ENCODE measurements around the gene ZNF319. TPM values are rescaled to one million over a fixed set of nuclear protein-coding genes. Genes with fewer than 3 reads are reported as not detected.

ZNF319 gene
- total RNA-seq, 4 donors from 2014 or later, result 12.1 to 24.0 (median 18.7) TPM

GRCh38 chr16:57991551-57992059 is 8.9 kb downstream of the ZNF319 start:
- Histone ChIP-seq H3K27ac (peak overlapping the region; percentile 78 to 91 (median 90)), H3K27me3 (no peaks in the 10 kb centered on the region), H3K9me3 (no peaks in the 10 kb centered on the region), H3K4me3 (replicated peaks in 1 of 3) (no peak overlapping the region), H3K36me3 (no peaks in the 10 kb centered on the region), H3K4me1 (peaks cover 60 to 72% of the 10 kb centered on the region in 2 donors)
- DNase-seq, result no peak
- 84 to 91% methylated on average over 9 to 11 of the region's 11 CpGs for WGBS, 2 donors
- no peak for TF ChIP-seq POLR2A (IDR thresholded peaks at IDR 0.05)
- no peak for TF ChIP-seq CTCF (IDR thresholded peaks at IDR 0.05)
- intact Hi-C loops (cut with DNase I), result loop anchor here (10.0 kb wide), 1 partner anchor 187 kb away; the partner anchor contains the start of gene KIFC3

- H3K4me3 ChIP-seq (replicated peaks in 1 of 3), result no peak overlapping the region
- WGBS, 2 donors, result 13 to 25% methylated on average over 1 of the region's 1 CpG
- peaks cover 39 to 66% of the 10 kb centered on the region in 2 donors for H3K4me1 ChIP-seq
- no peaks in the 10 kb centered on the region for H3K9me3 ChIP-seq
- DNase-seq, result peak; percentile 97
- no peaks in the 10 kb centered on the region for H3K27me3 ChIP-seq
- TF ChIP-seq POLR2A (IDR thresholded peaks at IDR 0.05), result peak in 1 of 2 donors; percentile 22
- no peak for TF ChIP-seq CTCF (IDR thresholded peaks at IDR 0.05)
- peak overlapping the region; percentile 63 to 80 (median 64) for H3K27ac ChIP-seq
- H3K36me3 ChIP-seq, result no peaks in the 10 kb centered on the region
- intact Hi-C loops (cut with DNase I), result no loop called here
Measured at GRCh38 chr16:57988929-57989328, 11.5 kb downstream of the ZNF319 start.

GRCh38 chr16:57987441-57988177 is 12.9 kb downstream of the ZNF319 start:
- WGBS, 2 donors, result 95 to 100% methylated on average over 4 to 8 of the region's 8 CpGs
- Histone ChIP-seq H3K4me1 (peaks cover 26 to 56% of the 10 kb centered on the region in 2 donors), H3K27me3 (no peaks in the 10 kb centered on the region), H3K4me3 (replicated peaks in 1 of 3) (no peak overlapping the region), H3K36me3 (no peaks in the 10 kb centered on the region), H3K9me3 (no peaks in the 10 kb centered on the region), H3K27ac (peak overlapping the region; percentile 25 to 80 (median 64))
- no peak for TF ChIP-seq POLR2A (IDR thresholded peaks at IDR 0.05)
- TF ChIP-seq CTCF (IDR thresholded peaks at IDR 0.05), result no peak
- no peak for DNase-seq
- intact Hi-C loops (cut with DNase I), result no loop called here

GRCh38 chr16:57986196-57986595 is 14.3 kb downstream of the ZNF319 start:
- intact Hi-C loops (cut with DNase I), result no loop called here
- H3K36me3 ChIP-seq, result no peaks in the 10 kb centered on the region
- H3K27ac ChIP-seq, result peak overlapping the region in 1 of 3 donors; percentile 54
- no peaks in the 10 kb centered on the region for H3K9me3 ChIP-seq
- H3K4me3 ChIP-seq (replicated peaks in 1 of 3), result no peak overlapping the region
- H3K27me3 ChIP-seq, result no peaks in the 10 kb centered on the region
- no peak for DNase-seq
- WGBS, 2 donors, result 73 to 78% methylated on average over 9 of the region's 9 CpGs
- TF ChIP-seq POLR2A (IDR thresholded peaks at IDR 0.05) (no peak), CTCF (IDR thresholded peaks at IDR 0.05) (no peak)
- peaks cover 17 to 42% of the 10 kb centered on the region in 2 donors for H3K4me1 ChIP-seq

All from thyroid gland (tissue), 4 donors.